Right lobe of liver (tissue), 6 donors: ENCODE data around the gene COPS9. TPM values are rescaled to one million over a fixed set of nuclear protein-coding genes. Genes with fewer than 3 reads are reported as not detected.

ENCODE experiments used
- ATAC-seq, 4 donors: fragments of 200-7000 bp; cut with Tn5 transposase; one replicate each; pipeline ENCODE4 v1.9.1; 2020; ENCODE audit warnings: mild to moderate bottlenecking in 4 of 4, moderate library complexity in 4 of 4
- DNase-seq, 3 donors: peaks; one replicate each; pipeline ENCODE4 v3.0.0-alpha.2; 2020
- H3K27ac ChIP-seq, 3 donors: fragments of 200-600 bp; one replicate each; pipeline ENCODE4 v1.8.0; 2022
- H3K27me3 ChIP-seq, 2 donors: fragments of 200-600 bp; one replicate each; pipeline ENCODE4 v1.8.0; 2022
- H3K36me3 ChIP-seq, 4 donors: fragments of 200-600 bp; sonication (generic) in 1 of 4; one replicate each; pipeline versions ENCODE4 v1.5.1 to v1.8.0; 2017 to 2022; ENCODE audit warnings: control low read depth in 1 of 4
- H3K4me1 ChIP-seq, 4 donors: fragments of 200-600 bp; sonication (generic) in 1 of 4; one replicate each; pipeline versions ENCODE4 v1.5.1 to v1.8.0; 2017 to 2022; ENCODE audit warnings: control low read depth in 1 of 4
- H3K4me3 ChIP-seq, 3 donors: fragments of 200-600 bp; one replicate each; pipeline ENCODE4 v1.8.0; 2022
- H3K9me3 ChIP-seq, 4 donors: fragments of 200-600 bp; sonication (generic) in 1 of 4; one replicate each; pipeline versions ENCODE4 v1.5.1 to v1.8.0; 2017 to 2022; ENCODE audit warnings: control low read depth in 1 of 4
- CTCF ChIP-seq, 4 donors: fragments of 200-600 bp in 3 of 4; fragments of 450-650 bp in 1 of 4; IDR thresholded peaks; one replicate each; pipeline versions ENCODE4 v1.5.1 to v1.8.0; 2016 to 2022; ENCODE audit warnings: antibody characterized with exemption in 4 of 4, mild to moderate bottlenecking in 2 of 4
- POLR2A ChIP-seq: fragments of 450-650 bp; IDR thresholded peaks from one replicate; pipeline ENCODE4 v1.6.1; 2017; ENCODE audit warnings: antibody characterized with exemption, mild to moderate bottlenecking
- WGBS: methylation state at CpG from one replicate; pipeline ENCODE4 v1.1.6; 2018; ENCODE audit warnings: low coverage, low lambda C conversion rate; ENCODE audit not compliant: insufficient coverage; ENCODE audit errors: missing lambda C conversion rate; 5-methylcytosine and 5-hydroxymethylcytosine counted together
- intact Hi-C, 2 donors: fragments of 100-400 bp; cut with DNase I; formaldehyde crosslinking; loops; one replicate each; pipeline versions ENCODE4 v1.11.2 to v1.14.1; 2022
- total RNA-seq, 6 experiments: library from RNA; depleted of rRNA in 2 of 6; stranded (reverse); fragments of >200 nt in 2 of 6; fragmentation: NEBNext Ultra II Directional in 3 of 6; extraction: Animal tissue kit (Norgen Biotek cat#: 25700) in 3 of 6; gene quantifications; one replicate each; pipeline versions ENCODE4 v1.1.0 to v1.2.4, GENCODE V29; 2016 to 2023
- donor health status: DM: no; HTN: yes; CAD: no.
- donor health status: DM: no; HTN: no; CAD: no.
- donor health status: DM: no; HTN: no; CAD: no.
- donor health status: DM: no; HTN: yes; CAD: no.
- donor health status: DM: no; HTN: yes; CAD: no.

The COPS9 gene
- total RNA-seq, 6 experiments from 2014 or later = 33.1 to 66.1 (median 45.8) TPM

GRCh38 chr2:240089306-240089705 is 46.8 kb downstream of the COPS9 start:
- H3K36me3 ChIP-seq = no peaks in the 10 kb centered on the region
- no peak overlapping the region for H3K27ac ChIP-seq
- ATAC-seq (no peak), DNase-seq (no peak)
- intact Hi-C loops = no loop called here
- H3K9me3 ChIP-seq = peaks cover 0 to 5% (median 0%) of the 10 kb centered on the region in 4 donors
- H3K4me1 ChIP-seq = no peaks in the 10 kb centered on the region
- no peak overlapping the region for H3K4me3 ChIP-seq
- TF ChIP-seq CTCF (IDR thresholded peaks at IDR 0.05) = no peak
- TF ChIP-seq POLR2A = no peak
- no peaks in the 10 kb centered on the region for H3K27me3 ChIP-seq
- 40% methylated on average over 5 of the region's 5 CpGs for WGBS

DNA sequence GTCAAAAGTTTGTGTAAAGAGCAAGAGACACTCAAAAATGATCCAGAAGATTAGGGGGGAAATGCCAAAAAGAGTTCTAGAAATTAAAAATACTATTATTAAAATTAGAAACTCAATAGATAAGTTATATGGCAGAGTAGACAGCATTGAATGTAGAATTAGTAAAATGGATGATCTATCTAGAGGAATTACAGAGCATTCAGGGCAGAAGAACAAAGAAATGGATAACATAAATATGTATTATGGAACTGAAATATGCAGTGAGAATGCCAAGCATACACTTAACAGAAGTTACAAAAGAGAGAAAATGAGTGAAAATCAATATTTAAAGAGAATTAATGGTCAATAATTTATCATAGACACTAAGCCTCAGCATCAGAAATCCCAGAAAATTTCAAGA is 49.5 kb downstream of the COPS9 start:
- Histone ChIP-seq H3K27ac (no peak overlapping the region), H3K4me3 (no peak overlapping the region), H3K36me3 (no peaks in the 10 kb centered on the region), H3K9me3 (peaks cover 0 to 5% (median 0%) of the 10 kb centered on the region in 4 donors), H3K4me1 (no peaks in the 10 kb centered on the region), H3K27me3 (no peaks in the 10 kb centered on the region)
- intact Hi-C loops = no loop called here
- DNase-seq (no peak), ATAC-seq (no peak)
- TF ChIP-seq POLR2A (no peak), CTCF (IDR thresholded peaks at IDR 0.05) (no peak)

Other genes with a start within 250 kb of the COPS9 start
- 100 to 1,000 TPM in 5 of 6 experiments, 10 to 100 TPM in 1; 84.1 to 162 (median 116) TPM for gene NDUFA10, start 111.0 kb downstream of the COPS9 start, total RNA-seq
- not detected for gene OR6B2, start 105.9 kb downstream of the COPS9 start, total RNA-seq
- not detected for gene OR6B3, start 82.8 kb downstream of the COPS9 start, total RNA-seq
- gene OTOS, start 4.4 kb upstream of the COPS9 start, total RNA-seq = not detected